IgD-negative memory B cell (primary cell): ENCODE results near the gene SLC4A9. TPM values are rescaled to one million over a fixed set of nuclear protein-coding genes. Genes with fewer than 3 reads are reported as not detected.
"Not testable (repeated sequence)": the region's sequence is repeated elsewhere in the genome, so short reads cannot be mapped to it uniquely, and the experiment has no call there.

Experiments used
- H3K27ac Mint-ChIP-seq, 3 donors: one replicate each; pipeline ENCODE4 v1.8.0; 2020 to 2022; ENCODE audit warnings: mild to moderate bottlenecking in 3 of 3, mixed read lengths in 3 of 3, moderate library complexity in 1 of 3
- H3K27me3 Mint-ChIP-seq: one replicate; pipeline ENCODE4 v1.8.0; 2021; ENCODE audit warnings: mixed read lengths
- H3K36me3 Mint-ChIP-seq: one replicate; pipeline ENCODE4 v1.8.0; 2020; ENCODE audit warnings: mild to moderate bottlenecking, mixed read lengths
- H3K4me1 Mint-ChIP-seq, 3 donors: one replicate each; pipeline ENCODE4 v1.8.0; 2020 to 2022; ENCODE audit warnings: mixed read lengths in 3 of 3, mild to moderate bottlenecking in 1 of 3
- H3K4me3 Mint-ChIP-seq, 4 donors: one replicate each; pipeline ENCODE4 v1.8.0; 2020 to 2022; ENCODE audit warnings: mild to moderate bottlenecking in 4 of 4, mixed read lengths in 4 of 4, moderate library complexity in 3 of 4
- H3K9me3 Mint-ChIP-seq, 3 donors: one replicate each; pipeline ENCODE4 v1.8.0; 2020 to 2021; ENCODE audit warnings: mixed read lengths in 3 of 3, mild to moderate bottlenecking in 1 of 3
- polyA plus RNA-seq: library from polyadenylated mRNA; unstranded; fragments of 300-500 nt; fragmentation: Illumina TruSeq; gene quantifications from one replicate; pipeline ENCODE4 v1.2.3, GENCODE V29; 2021

SLC4A9 gene
- polyA plus RNA-seq, 1 donor from 2014 or later: not detected

DNA sequence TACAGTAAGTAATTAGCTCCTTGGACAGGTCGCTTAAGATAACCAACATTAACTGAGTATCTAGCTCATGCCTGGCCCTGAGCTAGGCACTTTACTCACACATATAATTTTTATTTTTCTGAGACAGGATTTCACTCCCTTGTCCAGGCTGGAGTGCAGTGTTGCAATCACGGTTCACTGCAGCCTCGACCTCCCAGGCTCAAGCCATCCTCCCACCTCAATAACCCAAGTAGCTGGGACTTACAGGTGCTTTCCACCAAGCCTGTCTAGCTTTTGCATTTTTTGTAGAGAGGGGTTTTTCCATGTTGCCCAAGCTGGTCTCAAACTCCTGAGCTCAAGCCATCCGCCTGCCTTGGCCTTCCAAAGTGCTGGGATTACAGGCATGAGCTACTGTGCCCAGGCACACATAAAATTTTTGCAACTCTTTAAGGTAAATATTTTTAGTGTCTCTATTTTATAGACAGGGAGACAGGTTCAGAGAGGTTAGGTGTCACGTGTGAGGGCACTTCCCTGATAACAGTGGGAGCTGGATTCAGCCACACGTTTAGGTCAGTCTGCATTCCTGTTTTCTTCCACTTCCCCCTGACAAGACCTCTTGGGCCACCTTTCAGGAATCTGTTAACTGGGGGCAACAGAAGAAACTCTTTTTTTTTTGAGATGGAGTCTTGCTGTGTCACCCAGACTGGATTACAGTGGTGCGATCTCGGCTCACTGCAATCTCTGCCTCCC lies 31.8 kb upstream of the SLC4A9 start:
- no peak overlapping the region for H3K4me3 Mint-ChIP-seq
- H3K27me3 Mint-ChIP-seq: no peaks in the 10 kb centered on the region
- no peaks in the 10 kb centered on the region for H3K9me3 Mint-ChIP-seq
- peak overlapping the region in 1 of 3 donors; percentile 23 for H3K27ac Mint-ChIP-seq
- H3K4me1 Mint-ChIP-seq: no peaks in the 10 kb centered on the region
- H3K36me3 Mint-ChIP-seq: no peaks in the 10 kb centered on the region

GRCh38 chr5:140329739-140330481 lies 30.1 kb upstream of the SLC4A9 start:
- no peaks in the 10 kb centered on the region for H3K9me3 Mint-ChIP-seq
- H3K36me3 Mint-ChIP-seq: peaks cover 1% of the 10 kb centered on the region
- no peak overlapping the region for H3K4me3 Mint-ChIP-seq
- H3K27me3 Mint-ChIP-seq: no peaks in the 10 kb centered on the region
- H3K4me1 Mint-ChIP-seq: no peaks in the 10 kb centered on the region
- H3K27ac Mint-ChIP-seq: no peak overlapping the region

DNA sequence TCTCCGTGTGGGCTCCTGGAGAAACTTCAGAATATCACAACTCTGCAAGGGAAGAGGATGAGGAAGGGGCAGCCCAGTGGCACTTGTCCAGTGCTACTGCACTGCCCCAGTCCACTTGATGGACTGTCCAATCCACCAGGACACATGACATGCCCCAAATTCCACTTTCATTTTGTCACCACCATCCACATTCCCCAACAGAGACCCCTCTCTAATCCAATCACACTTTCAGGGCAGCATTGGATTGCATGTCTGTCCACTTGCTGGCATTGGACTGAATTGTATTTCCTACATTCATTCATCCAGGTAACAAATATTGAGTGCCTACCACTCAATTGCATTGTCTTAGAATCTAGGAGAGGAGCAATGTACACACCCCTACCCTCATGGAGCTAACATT lies 28.4 kb upstream of the SLC4A9 start:
- no peak overlapping the region for H3K27ac Mint-ChIP-seq
- H3K4me3 Mint-ChIP-seq: no peak overlapping the region
- peaks cover 1% of the 10 kb centered on the region for H3K36me3 Mint-ChIP-seq
- H3K4me1 Mint-ChIP-seq: no peaks in the 10 kb centered on the region
- no peaks in the 10 kb centered on the region for H3K9me3 Mint-ChIP-seq
- no peaks in the 10 kb centered on the region for H3K27me3 Mint-ChIP-seq

- H3K27ac Mint-ChIP-seq: no peak overlapping the region
- peaks cover 4 to 7% (median 5%) of the 10 kb centered on the region in 3 donors for H3K4me1 Mint-ChIP-seq
- peaks cover 1% of the 10 kb centered on the region for H3K36me3 Mint-ChIP-seq
- H3K27me3 Mint-ChIP-seq: no peaks in the 10 kb centered on the region
- H3K4me3 Mint-ChIP-seq: no peak overlapping the region
- H3K9me3 Mint-ChIP-seq: no peaks in the 10 kb centered on the region
These were observed 23.6 kb upstream of the SLC4A9 start for GRCh38 chr5:140336388-140336787.

DNA sequence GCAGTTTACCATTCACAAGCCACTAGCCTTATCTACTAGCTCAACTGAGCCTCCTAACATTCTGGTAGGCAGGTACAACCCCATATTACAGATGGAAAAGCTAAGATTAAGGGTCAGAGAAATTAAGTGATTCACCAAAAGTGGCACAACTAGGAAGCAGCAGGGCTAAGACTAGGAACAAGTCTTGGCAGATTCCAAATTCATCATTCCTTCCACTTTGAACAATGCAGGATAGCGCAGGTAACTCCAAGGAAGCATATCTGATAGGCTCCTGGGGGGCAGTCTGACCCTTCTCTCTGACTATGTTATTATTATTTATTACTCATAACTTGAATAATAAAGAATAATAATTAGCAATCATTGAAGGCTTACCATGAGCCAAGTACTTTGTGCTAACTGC lies 22.1 kb upstream of the SLC4A9 start:
- Mint-ChIP-seq H3K27ac (no peak overlapping the region), H3K4me1 (peaks cover 14 to 15% (median 15%) of the 10 kb centered on the region in 3 donors), H3K4me3 (no peak overlapping the region), H3K27me3 (peaks cover 1% of the 10 kb centered on the region), H3K36me3 (peaks cover 1% of the 10 kb centered on the region), H3K9me3 (no peaks in the 10 kb centered on the region)

DNA sequence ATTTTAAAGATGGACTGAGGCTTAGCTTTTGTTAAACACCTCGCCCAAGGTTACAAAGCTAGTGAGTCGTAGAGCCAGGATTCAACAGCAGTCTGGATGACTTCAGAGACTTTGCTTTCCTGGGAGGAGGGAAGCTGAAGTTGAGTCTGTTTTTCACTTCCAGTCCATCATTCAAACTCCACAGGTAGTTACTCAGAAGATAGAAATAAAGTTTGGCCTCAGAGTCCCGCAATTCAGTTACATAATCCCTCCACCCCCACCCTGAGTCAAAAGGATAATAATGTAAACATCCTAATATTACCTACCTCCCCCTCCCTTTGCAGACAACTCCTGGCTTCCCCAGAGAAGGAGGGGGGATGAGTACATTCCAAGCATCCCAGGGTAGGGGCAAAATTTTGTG lies 21.7 kb upstream of the SLC4A9 start:
- Mint-ChIP-seq H3K9me3 (no peaks in the 10 kb centered on the region), H3K4me3 (no peak overlapping the region), H3K27me3 (peaks cover 1% of the 10 kb centered on the region), H3K36me3 (peaks cover 1% of the 10 kb centered on the region), H3K27ac (no peak overlapping the region), H3K4me1 (peaks cover 16 to 19% (median 19%) of the 10 kb centered on the region in 3 donors)

DNA sequence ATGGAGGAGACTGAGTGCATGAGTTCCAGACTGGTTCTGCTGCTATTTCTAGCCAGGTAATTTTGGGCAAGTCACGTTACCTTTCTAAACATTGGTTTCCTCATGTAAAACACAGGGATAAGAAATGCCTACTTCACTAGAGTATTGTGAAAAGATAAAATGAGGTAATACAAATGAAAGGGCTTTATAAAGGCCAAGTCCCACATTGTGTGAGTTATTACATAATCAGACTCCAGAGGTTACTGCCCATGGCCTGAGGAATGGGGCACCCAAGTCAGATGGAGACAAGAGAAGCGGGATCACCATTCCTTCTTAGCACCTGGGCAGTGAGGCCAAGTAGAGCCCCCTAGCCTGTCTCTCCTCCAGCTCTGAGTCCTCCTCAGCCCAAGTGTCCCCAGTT lies 21.1 kb upstream of the SLC4A9 start:
- Mint-ChIP-seq H3K4me1 (peaks cover 16 to 19% (median 19%) of the 10 kb centered on the region in 3 donors), H3K27me3 (peaks cover 1% of the 10 kb centered on the region), H3K36me3 (peaks cover 1% of the 10 kb centered on the region), H3K27ac (no peak overlapping the region), H3K9me3 (no peaks in the 10 kb centered on the region), H3K4me3 (peak overlapping the region in 1 of 4 donors; percentile 24)

DNA sequence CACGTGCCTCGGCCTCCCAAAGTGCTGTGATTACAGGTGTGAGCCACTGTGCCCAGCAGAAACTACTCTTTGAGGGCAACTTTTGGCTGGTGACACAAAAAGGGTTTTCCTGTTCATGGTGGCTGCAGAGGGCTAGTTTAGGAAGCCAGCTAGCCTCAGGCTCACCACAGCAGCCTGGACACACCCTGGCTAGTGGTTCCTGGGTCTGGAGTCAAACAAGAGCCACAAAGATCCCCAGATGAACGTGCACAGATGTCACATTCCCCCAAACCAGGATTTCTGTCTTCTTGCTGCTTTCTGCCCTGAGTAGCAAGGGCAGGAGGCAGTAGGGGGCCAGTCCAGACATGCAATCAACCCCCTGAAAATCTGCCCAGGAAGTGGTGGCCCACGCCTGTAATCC lies 20.4 kb upstream of the SLC4A9 start:
- H3K4me3 Mint-ChIP-seq: no peak overlapping the region
- no peak overlapping the region for H3K27ac Mint-ChIP-seq

DNA sequence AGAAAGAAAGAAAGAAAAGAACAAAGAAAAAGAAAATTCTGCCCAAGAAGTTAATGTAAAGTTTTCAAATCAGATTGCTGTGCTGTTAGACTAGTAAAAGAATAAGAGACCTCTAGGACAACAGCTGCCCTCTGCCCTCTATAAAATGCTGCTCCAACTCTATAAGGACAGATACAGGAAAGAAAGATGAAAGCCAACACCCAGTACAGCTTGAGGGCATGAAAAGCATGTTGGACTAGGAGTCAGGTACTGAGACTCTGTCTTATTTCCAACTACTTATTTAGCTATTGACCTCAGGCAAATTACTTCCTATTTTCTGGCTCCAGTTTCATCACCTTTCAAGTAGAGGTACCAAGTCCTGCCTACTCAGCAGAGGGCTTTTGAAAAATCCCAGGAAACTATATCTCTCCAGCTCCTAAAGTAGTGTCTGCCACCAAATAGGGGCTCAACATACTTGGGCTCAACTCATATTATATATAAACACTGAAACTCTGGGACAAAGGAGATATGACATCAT lies 19.3 kb upstream of the SLC4A9 start:
- Mint-ChIP-seq H3K9me3 (no peaks in the 10 kb centered on the region), H3K36me3 (no peaks in the 10 kb centered on the region), H3K4me1 (peaks cover 16 to 25% (median 23%) of the 10 kb centered on the region in 3 donors), H3K27me3 (peaks cover 1% of the 10 kb centered on the region), H3K27ac (peak overlapping the region in 1 of 3 donors; percentile 41), H3K4me3 (peak overlapping the region in 1 of 4 donors; percentile 1)

More for the DNA sequence above, 20.4 kb upstream of the SLC4A9 start:
- no peaks in the 10 kb centered on the region for H3K36me3 Mint-ChIP-seq
- peaks cover 16 to 23% (median 19%) of the 10 kb centered on the region in 3 donors for H3K4me1 Mint-ChIP-seq
- no peaks in the 10 kb centered on the region for H3K9me3 Mint-ChIP-seq
- peaks cover 1% of the 10 kb centered on the region for H3K27me3 Mint-ChIP-seq

GRCh38 chr5:140341591-140341990 lies 18.4 kb upstream of the SLC4A9 start:
- H3K4me3 Mint-ChIP-seq: peak overlapping the region in 1 of 4 donors; percentile 21
- no peaks in the 10 kb centered on the region for H3K36me3 Mint-ChIP-seq
- H3K9me3 Mint-ChIP-seq: no peaks in the 10 kb centered on the region
- H3K4me1 Mint-ChIP-seq: peaks cover 16 to 25% (median 24%) of the 10 kb centered on the region in 3 donors
- H3K27ac Mint-ChIP-seq: peak overlapping the region in 2 of 3 donors; percentile 27 to 88
- H3K27me3 Mint-ChIP-seq: peaks cover 1% of the 10 kb centered on the region

GRCh38 chr5:140342287-140342686 lies 17.7 kb upstream of the SLC4A9 start:
- Mint-ChIP-seq H3K27me3 (peaks cover 1% of the 10 kb centered on the region), H3K36me3 (no peaks in the 10 kb centered on the region), H3K27ac (peak overlapping the region in 2 of 3 donors; percentile 27 to 88), H3K9me3 (no peaks in the 10 kb centered on the region), H3K4me1 (peaks cover 19 to 31% (median 31%) of the 10 kb centered on the region in 3 donors), H3K4me3 (peak overlapping the region in 2 of 4 donors; percentile 35 to 54)

- Mint-ChIP-seq H3K36me3 (no peaks in the 10 kb centered on the region), H3K4me1 (peaks cover 19 to 37% (median 34%) of the 10 kb centered on the region in 3 donors), H3K9me3 (no peaks in the 10 kb centered on the region), H3K4me3 (peak overlapping the region in 3 of 4 donors; percentile 8 to 51 (median 46)), H3K27me3 (peaks cover 3% of the 10 kb centered on the region), H3K27ac (peak overlapping the region; percentile 27 to 61 (median 39))
These were observed 17.1 kb upstream of the SLC4A9 start for GRCh38 chr5:140342896-140343295.

DNA sequence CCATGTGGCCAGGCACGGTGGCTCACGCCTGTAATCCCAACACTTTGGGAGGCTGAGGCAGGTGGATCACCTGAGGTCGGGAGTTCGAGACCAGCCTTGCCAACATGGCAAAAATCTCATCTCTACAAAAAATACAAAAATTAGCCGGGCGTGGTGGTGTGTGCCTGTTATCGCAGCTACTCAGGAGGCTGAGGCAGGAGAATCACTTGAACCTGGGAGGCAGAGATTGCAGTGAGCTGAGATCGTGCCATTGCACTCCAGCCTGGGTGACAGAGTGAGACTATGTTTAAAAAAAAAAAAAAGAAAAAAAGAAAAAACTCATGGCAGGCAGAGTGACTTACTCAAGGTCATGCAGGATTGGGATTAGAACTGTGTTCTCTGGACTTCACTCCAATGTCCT lies 16.1 kb upstream of the SLC4A9 start:
- H3K27ac Mint-ChIP-seq, H3K9me3 Mint-ChIP-seq, H3K36me3 Mint-ChIP-seq, H3K4me3 Mint-ChIP-seq, H3K27me3 Mint-ChIP-seq: not testable (repeated sequence)
- H3K4me1 Mint-ChIP-seq: peaks cover 28 to 46% (median 43%) of the 10 kb centered on the region in 3 donors

GRCh38 chr5:140344683-140345423 lies 15.1 kb upstream of the SLC4A9 start:
- peaks cover 30 to 48% (median 47%) of the 10 kb centered on the region in 3 donors for H3K4me1 Mint-ChIP-seq
- H3K9me3 Mint-ChIP-seq: no peaks in the 10 kb centered on the region
- H3K27ac Mint-ChIP-seq: peak overlapping the region in 1 of 3 donors; percentile 11
- H3K36me3 Mint-ChIP-seq: no peaks in the 10 kb centered on the region
- H3K4me3 Mint-ChIP-seq: peak overlapping the region in 3 of 4 donors; percentile 48 to 75 (median 61)
- peaks cover 5% of the 10 kb centered on the region for H3K27me3 Mint-ChIP-seq
